Measurements from ENCODE around the gene SUPT3H.
"Not testable (repeated sequence)": the region's sequence is repeated elsewhere in the genome, so short reads cannot be mapped to it uniquely, and the experiment has no call there.

GRCh38 chr6:45067446-45067845 is 310.3 kb downstream of the SUPT3H start:
- not testable (repeated sequence) for TF ChIP-seq POLR2AphosphoS5 (IDR thresholded peaks at IDR 0.05; ENCODE audit: borderline replicate concordance, low read depth, low read length); EZH2 (IDR thresholded peaks at IDR 0.05)

Data from SK-N-MC (cell line).